Esophagus (tissue), 2 donors: ENCODE results near the gene TPD52L1. TPM values are rescaled to one million over a fixed set of nuclear protein-coding genes. Genes with fewer than 3 reads are reported as not detected.

Source experiments
- H3K27ac ChIP-seq, 2 donors: one replicate each; pipeline ENCODE4 v1.5.1; 2013; ENCODE audit warnings: low read depth in 2 of 2, mild to moderate bottlenecking in 2 of 2, inconsistent platforms in 1 of 2, low read length in 1 of 2, moderate library complexity in 1 of 2
- H3K27me3 ChIP-seq, 2 donors: one replicate each; pipeline ENCODE4 v1.6.1; 2013; ENCODE audit warnings: low read length in 2 of 2, control low read depth in 1 of 2, mild to moderate bottlenecking in 1 of 2; ENCODE audit not compliant: insufficient read depth in 2 of 2, control insufficient read depth in 1 of 2
- H3K36me3 ChIP-seq, 2 donors: one replicate each; pipeline ENCODE4 v1.6.1; 2013; ENCODE audit warnings: low read length in 1 of 2; ENCODE audit not compliant: control insufficient read depth in 2 of 2, insufficient read depth in 2 of 2
- H3K4me1 ChIP-seq, 2 donors: one replicate each; pipeline ENCODE4 v1.6.1; 2013; ENCODE audit warnings: low read length in 1 of 2; ENCODE audit not compliant: control insufficient read depth in 2 of 2, insufficient read depth in 2 of 2
- H3K4me3 ChIP-seq, 2 donors: one replicate each; pipeline ENCODE4 v1.5.1; 2013; ENCODE audit warnings: low read length in 2 of 2, mild to moderate bottlenecking in 2 of 2, low read depth in 1 of 2, moderate library complexity in 1 of 2
- H3K9me3 ChIP-seq, 2 donors: one replicate each; pipeline ENCODE4 v1.6.1; 2013; ENCODE audit warnings: mild to moderate bottlenecking in 2 of 2, low read depth in 1 of 2, low read length in 1 of 2, moderate library complexity in 1 of 2; ENCODE audit not compliant: control insufficient read depth in 2 of 2, insufficient read depth in 1 of 2
- WGBS, 2 donors: extraction: QIAGEN DNeasy Blood & Tissue Kit; methylation state at CpG; one replicate each; pipeline ENCODE4 v1.1.7; 2013; 5-methylcytosine and 5-hydroxymethylcytosine counted together
- polyA plus RNA-seq, 2 donors: library from polyadenylated mRNA; stranded (reverse); fragments of 200-250 nt; gene quantifications; one replicate each; pipeline ENCODE4 v1.2.3, GENCODE V29; 2013
- donor health status: healthy with polysubstance abuse.
- donor health status: Bipolar disorder and iron deficiency.

TPD52L1 gene
- polyA plus RNA-seq, 2 donors, result 154 to 245 TPM

- Histone ChIP-seq H3K27ac (no peak overlapping the region), H3K4me3 (no peak overlapping the region), H3K9me3 (no peaks in the 10 kb centered on the region), H3K27me3 (no peaks in the 10 kb centered on the region), H3K4me1 (peaks cover 0 to 5% of the 10 kb centered on the region in 2 donors), H3K36me3 (no peaks in the 10 kb centered on the region)
- WGBS, 2 donors, result 94 to 97% methylated on average over 3 of the region's 3 CpGs
These were observed 57.1 kb downstream of the TPD52L1 start for GRCh38 chr6:125210667-125211066.

GRCh38 chr6:125211352-125211751 is 57.8 kb downstream of the TPD52L1 start:
- WGBS, 2 donors, result 84 to 93% methylated on average over 6 of the region's 6 CpGs

GRCh38 chr6:125212377-125212776 is 58.8 kb downstream of the TPD52L1 start:
- peaks cover 0 to 7% of the 10 kb centered on the region in 2 donors for H3K4me1 ChIP-seq
- 43 to 54% methylated on average over 2 of the region's 2 CpGs for WGBS, 2 donors

More at GRCh38 chr6:125211352-125211751, 57.8 kb downstream of the TPD52L1 start:
- Histone ChIP-seq H3K27me3 (no peaks in the 10 kb centered on the region), H3K27ac (no peak overlapping the region), H3K4me1 (peaks cover 0 to 7% of the 10 kb centered on the region in 2 donors), H3K4me3 (no peak overlapping the region), H3K36me3 (no peaks in the 10 kb centered on the region), H3K9me3 (no peaks in the 10 kb centered on the region)

GRCh38 chr6:125213939-125214338 is 60.4 kb downstream of the TPD52L1 start:
- Histone ChIP-seq H3K27me3 (no peaks in the 10 kb centered on the region), H3K4me1 (peaks cover 0 to 3% of the 10 kb centered on the region in 2 donors), H3K36me3 (no peaks in the 10 kb centered on the region), H3K4me3 (no peak overlapping the region), H3K27ac (no peak overlapping the region), H3K9me3 (no peaks in the 10 kb centered on the region)
- 93 to 95% methylated on average over 3 of the region's 3 CpGs for WGBS, 2 donors

More at GRCh38 chr6:125212377-125212776, 58.8 kb downstream of the TPD52L1 start:
- Histone ChIP-seq H3K9me3 (no peaks in the 10 kb centered on the region), H3K36me3 (no peaks in the 10 kb centered on the region), H3K4me3 (no peak overlapping the region), H3K27me3 (no peaks in the 10 kb centered on the region), H3K27ac (no peak overlapping the region)

GRCh38 chr6:125215252-125215819 is 61.8 kb downstream of the TPD52L1 start:
- WGBS, 2 donors, result 85 to 86% methylated on average over 4 of the region's 4 CpGs
- Histone ChIP-seq H3K4me1 (peaks cover 0 to 3% of the 10 kb centered on the region in 2 donors), H3K9me3 (no peaks in the 10 kb centered on the region)

GRCh38 chr6:125216015-125216414 is 62.4 kb downstream of the TPD52L1 start:
- no peaks in the 10 kb centered on the region for H3K27me3 ChIP-seq
- H3K4me3 ChIP-seq, result no peak overlapping the region
- no peak overlapping the region for H3K27ac ChIP-seq
- H3K4me1 ChIP-seq, result peaks cover 0 to 3% of the 10 kb centered on the region in 2 donors
- H3K9me3 ChIP-seq, result no peaks in the 10 kb centered on the region
- no peaks in the 10 kb centered on the region for H3K36me3 ChIP-seq
- WGBS, 2 donors, result 90 to 94% methylated on average over 2 of the region's 2 CpGs

More at GRCh38 chr6:125215252-125215819, 61.8 kb downstream of the TPD52L1 start:
- Histone ChIP-seq H3K36me3 (no peaks in the 10 kb centered on the region), H3K27me3 (no peaks in the 10 kb centered on the region), H3K4me3 (no peak overlapping the region), H3K27ac (no peak overlapping the region)

- H3K27me3 ChIP-seq, result no peaks in the 10 kb centered on the region
- WGBS, 2 donors, result 90 to 97% methylated on average over 10 of the region's 10 CpGs
- no peak overlapping the region for H3K27ac ChIP-seq
- no peaks in the 10 kb centered on the region for H3K36me3 ChIP-seq
- H3K4me1 ChIP-seq, result peaks cover 0 to 3% of the 10 kb centered on the region in 2 donors
- H3K4me3 ChIP-seq, result no peak overlapping the region
- H3K9me3 ChIP-seq, result no peaks in the 10 kb centered on the region
These were observed 63.8 kb downstream of the TPD52L1 start for GRCh38 chr6:125217369-125217768.

- Histone ChIP-seq H3K4me3 (no peak overlapping the region), H3K27ac (no peak overlapping the region), H3K36me3 (no peaks in the 10 kb centered on the region), H3K4me1 (peaks cover 0 to 3% of the 10 kb centered on the region in 2 donors), H3K27me3 (no peaks in the 10 kb centered on the region), H3K9me3 (no peaks in the 10 kb centered on the region)
- WGBS, 2 donors, result 87 to 97% methylated on average over 2 of the region's 2 CpGs
These were observed 64.4 kb downstream of the TPD52L1 start for GRCh38 chr6:125217992-125218391.

- H3K27me3 ChIP-seq, result no peaks in the 10 kb centered on the region
- WGBS, 2 donors, result 82 to 88% methylated on average over 5 of the region's 5 CpGs
- H3K4me3 ChIP-seq, result no peak overlapping the region
- H3K9me3 ChIP-seq, result no peaks in the 10 kb centered on the region
- no peaks in the 10 kb centered on the region for H3K36me3 ChIP-seq
- no peak overlapping the region for H3K27ac ChIP-seq
- H3K4me1 ChIP-seq, result peaks cover 0 to 3% of the 10 kb centered on the region in 2 donors
These were observed 65.9 kb downstream of the TPD52L1 start for GRCh38 chr6:125219361-125219895.

GRCh38 chr6:125220712-125221111 is 67.1 kb downstream of the TPD52L1 start:
- H3K4me3 ChIP-seq, result no peak overlapping the region
- H3K4me1 ChIP-seq, result peaks cover 0 to 3% of the 10 kb centered on the region in 2 donors
- no peak overlapping the region for H3K27ac ChIP-seq
- no peaks in the 10 kb centered on the region for H3K27me3 ChIP-seq
- WGBS, 2 donors, result 78 to 84% methylated on average over 2 of the region's 2 CpGs
- H3K36me3 ChIP-seq, result no peaks in the 10 kb centered on the region
- no peaks in the 10 kb centered on the region for H3K9me3 ChIP-seq
